GM18517 (cell line): Measurements from ENCODE around the gene MVK.
A peak's percentile ranks its signal among the peaks of the same experiment; 100 is the strongest.

Experiments
- ATAC-seq: cut with Tn5 transposase; IDR thresholded peaks from one replicate; pipeline ENCODE4 v1.9.1; 2021; ENCODE audit warnings: mild to moderate bottlenecking, moderate library complexity; ENCODE audit not compliant: unreplicated experiment

Gene MVK

DNA sequence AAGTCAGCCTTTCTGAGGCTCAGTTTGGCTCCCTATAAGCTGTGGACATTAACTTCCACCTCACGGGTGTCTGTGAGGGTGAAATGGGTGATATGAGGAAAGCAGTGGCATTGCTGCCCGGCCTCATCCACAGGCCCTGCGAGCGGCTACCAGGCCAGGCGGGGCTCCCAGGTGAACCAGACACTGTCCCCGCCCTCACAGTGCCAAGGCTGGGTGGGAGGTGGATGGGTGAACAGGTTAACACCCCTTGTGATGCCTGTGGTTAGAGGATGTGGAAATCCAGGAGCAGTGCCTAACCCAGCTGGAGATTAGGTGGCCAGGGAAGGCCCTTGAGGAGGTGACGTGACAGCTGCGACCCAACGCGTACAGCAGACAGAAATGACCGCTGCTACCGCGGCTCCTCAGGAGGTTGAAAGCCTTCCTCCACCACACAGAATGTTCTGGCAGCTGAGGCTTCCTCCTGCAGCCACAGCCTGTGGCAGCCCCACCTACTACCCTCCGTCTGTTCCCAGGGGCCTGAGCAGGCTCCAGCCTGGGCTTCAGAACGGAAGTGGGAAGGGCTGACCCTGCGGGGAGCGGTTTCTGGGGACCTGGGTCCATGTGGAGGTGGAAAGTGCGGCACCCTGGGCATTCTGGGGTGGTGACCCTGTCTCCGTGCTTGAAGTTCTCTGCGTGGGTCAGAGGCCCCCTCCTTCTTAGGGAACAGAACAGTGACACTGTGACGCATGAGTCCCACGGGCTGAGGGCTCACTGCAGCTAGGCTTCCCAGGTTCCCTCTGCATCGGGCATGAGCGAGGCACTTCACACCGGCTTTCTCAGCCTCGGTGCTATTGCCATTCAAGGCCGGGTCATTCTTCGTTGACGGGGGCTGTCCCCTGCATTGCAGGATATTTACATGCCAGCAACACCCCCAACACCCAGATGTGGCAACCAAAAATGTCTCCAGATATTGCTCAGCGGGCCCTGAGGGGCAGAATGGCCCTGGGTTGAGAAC, 10.0 kb upstream of the MVK start:
- ATAC-seq, result no peak

- no peak for ATAC-seq
Observed at GRCh38 chr12:109566424-109566823, 7.2 kb upstream of the MVK start.

DNA sequence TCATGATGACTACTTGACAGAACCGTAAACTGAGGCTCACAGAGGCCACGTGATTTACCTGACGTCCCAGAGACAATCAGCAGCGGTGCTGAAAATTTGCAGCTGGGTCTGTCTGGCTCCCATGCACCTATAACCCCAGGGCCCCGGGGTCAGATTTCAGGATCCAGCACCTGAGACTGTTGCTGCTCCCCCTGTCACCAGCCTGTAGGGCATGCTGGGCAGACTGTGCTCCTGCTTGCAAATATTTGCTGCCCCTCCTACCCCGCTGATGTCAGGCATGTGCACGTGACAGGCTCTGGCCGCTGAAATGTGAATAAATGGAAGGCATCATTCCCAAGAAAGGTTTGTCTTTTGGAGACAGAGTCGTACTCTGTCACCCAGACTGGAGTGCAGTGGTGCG, 6.3 kb upstream of the MVK start:
- ATAC-seq, result no peak

DNA sequence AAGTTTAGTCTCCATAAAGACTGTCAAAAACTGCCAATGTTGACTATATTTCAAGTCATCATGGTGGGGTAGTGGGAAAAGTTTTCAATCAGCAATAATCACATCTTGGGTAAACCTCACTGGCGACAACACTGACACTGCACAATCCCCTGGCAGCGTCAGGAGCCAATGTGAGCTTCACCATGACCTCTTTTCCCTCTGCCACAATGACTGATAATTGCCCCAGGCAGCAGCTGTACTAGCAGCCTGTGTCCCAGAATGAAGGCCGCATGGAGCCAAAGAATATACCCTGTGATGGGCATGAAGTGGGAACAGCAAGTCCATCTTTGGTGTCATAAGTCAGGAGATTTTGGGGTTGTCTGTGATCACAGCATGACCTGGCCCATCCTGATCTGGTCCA, 5.6 kb upstream of the MVK start:
- no peak for ATAC-seq

GRCh38 chr12:109568486-109568885, 5.1 kb upstream of the MVK start:
- no peak for ATAC-seq

DNA sequence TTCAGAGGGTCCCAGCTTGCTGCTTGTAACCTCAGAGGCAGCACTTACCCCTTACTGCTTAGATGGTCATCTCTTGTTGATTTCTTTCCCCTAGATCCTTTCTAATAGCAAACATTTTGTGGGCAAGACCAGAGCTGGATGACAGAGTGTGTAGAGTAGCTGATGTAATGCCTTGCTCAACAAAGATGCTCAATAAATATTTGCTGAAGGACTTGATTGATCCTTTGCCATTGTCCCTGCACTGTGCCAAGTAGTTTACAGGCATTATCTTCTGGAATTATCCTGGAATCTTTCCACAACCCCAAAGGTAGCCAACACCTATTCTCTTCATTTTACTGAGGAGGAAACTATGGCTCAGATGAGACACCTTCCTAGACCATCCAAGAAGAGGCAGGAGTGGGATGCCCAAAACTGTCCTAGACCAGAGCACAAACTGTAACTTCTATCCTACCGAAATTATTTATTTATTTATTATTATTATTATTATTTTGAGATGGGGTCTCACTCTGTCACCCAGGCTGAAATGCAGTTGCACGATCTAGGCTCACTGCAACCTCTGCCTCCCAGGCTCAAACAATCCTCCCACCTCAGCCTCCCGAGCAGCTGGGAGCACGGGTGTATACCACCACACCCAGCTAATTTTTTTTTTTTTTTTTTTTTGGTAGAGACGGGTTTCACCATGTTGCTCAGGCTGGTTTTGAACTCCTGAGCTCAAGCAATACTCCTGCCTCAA, 1.7 kb upstream of the MVK start:
- no peak for ATAC-seq

DNA sequence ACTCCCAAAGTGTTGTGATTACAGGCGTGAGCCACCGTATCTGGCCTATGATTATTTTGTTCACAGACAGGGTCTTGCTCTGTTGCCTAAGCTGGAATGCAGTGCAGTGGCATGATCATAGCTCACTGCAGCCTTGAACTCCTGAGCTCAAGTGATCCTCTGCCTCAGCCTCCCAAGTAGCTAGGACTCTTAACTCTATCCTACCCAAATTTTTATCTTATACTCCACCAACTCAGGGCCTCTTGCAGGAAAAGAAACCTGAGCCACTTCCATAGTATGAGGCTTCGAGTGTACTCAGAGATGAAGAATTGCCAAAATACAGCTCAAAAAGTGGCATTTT, 1.1 kb upstream of the MVK start:
- ATAC-seq, result no peak

GRCh38 chr12:109573914-109574244, 285 bp downstream of the MVK start:
- peak; percentile 14 for ATAC-seq

DNA sequence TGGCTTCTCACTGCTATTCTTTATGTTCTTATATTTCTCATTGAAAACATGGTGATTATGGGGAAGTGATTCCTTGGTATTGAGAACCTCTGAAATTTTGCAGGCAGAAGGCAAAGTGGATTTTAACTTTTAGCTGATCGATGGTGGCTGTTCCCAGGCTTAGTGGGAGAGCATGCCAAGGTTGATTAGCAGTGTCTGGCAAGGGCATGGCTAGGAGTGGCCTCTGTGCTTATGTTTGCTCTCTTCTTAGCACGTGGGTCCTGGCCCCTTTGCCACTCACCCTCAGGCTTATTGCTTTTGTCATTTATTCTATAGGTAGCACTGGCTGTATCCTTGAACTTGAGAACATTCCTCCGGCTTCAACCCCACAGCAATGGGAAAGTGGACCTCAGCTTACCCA, 2.1 kb downstream of the MVK start:
- ATAC-seq, result no peak

DNA sequence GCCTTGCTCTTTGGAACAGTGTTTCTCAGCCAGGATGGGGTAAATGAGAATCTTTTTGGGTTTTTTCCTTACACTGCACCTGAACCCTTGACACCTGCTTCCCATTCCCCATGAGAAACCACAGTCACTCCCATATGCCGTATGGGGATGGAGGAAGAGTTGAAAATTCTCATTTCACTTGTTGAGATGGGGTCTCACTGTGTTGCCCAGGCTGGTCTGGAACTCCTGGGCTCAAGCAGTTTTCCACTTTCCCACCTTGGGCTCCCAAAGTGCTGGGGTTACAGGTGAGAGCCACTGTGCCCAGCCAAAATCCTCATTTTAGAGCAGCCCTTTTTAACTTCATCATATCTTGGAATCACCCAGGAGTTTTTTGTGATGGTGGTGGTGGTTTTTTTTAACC, 3.7 kb downstream of the MVK start:
- no peak for ATAC-seq

- ATAC-seq, result no peak
Observed at GRCh38 chr12:109578330-109578927, 4.8 kb downstream of the MVK start.

- no peak for ATAC-seq
Observed at GRCh38 chr12:109579639-109580038, 6.0 kb downstream of the MVK start.

DNA sequence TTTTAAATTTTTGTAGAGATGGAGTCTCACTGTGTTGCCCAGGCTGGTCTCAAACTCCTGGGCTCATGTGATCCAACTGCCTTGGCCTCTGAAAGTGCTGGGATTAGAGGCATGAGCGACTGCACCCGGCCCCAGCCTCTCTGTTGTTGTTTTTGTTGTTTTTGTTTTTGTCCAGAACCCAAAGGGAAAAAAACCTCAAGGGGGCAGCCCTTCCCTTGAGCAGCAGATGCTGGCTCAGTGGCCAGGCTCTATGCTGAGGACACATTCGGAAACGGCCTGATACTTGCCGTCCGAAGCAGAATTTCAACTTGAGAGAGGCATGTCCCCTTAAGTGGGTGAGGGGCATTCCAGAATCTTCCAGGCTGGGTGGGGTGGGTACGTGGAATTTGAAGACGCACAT, 6.7 kb downstream of the MVK start:
- ATAC-seq, result no peak

GRCh38 chr12:109580684-109581333, 7.2 kb downstream of the MVK start:
- ATAC-seq, result no peak

- ATAC-seq, result no peak
Observed at GRCh38 chr12:109581334-109581691, 7.7 kb downstream of the MVK start.

DNA sequence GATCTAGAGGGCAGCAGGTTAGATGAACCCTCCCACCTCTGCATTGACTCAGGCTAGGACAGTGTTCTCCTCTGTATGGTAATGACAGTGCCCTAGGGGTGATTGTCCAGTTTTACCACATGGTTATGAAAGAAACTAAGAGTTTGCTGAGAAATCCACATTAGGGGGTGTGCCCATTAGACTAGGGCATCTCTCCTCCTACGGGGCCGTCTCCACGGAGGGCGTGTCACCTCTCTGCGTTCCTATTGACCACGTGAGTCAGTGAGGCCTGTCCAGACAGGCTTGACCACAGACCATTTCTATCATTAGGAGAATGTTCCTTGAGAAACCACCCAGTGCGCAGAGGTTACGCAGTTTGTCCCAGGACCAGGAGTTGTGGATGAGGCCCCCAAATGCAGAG, 8.3 kb downstream of the MVK start:
- ATAC-seq, result no peak

DNA sequence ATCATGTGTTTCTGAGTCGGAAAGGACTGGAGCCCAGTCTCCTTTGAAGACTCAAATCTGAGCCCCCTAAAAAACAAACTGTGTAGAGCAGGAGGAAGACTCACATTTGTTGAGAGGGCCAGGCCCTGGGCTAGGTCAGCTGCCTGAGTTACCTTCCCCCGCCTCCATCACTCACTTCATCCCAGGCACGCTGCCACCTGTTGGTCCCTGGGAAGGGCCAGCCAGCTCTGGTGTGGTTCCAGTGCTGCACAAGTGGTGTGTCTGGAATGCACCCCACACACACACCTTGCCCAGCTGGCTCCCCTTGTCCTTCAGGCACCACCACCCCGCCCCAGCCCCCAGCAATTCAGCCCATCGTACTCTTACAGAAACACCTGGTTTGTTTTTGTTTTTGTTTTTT, 9.0 kb downstream of the MVK start:
- ATAC-seq, result no peak

DNA sequence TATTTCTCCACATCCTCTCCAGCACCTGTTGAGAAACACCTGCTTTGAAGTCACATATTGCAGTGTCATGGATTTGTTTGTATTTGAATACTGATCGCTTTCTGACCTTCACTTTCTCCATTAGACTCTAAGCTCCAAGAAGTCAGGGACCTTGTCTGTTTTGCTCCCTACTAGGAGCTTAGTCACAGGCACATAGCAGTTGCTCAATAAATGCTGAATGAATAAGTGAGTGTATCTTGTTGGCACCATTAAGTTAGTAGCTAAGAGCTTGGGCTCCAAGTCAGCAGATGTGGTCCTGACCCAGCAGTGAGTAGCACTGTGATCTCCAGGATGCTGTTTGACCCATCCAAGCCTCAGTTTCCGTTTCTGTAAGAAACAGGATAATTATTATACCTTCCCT, 10.1 kb downstream of the MVK start:
- no peak for ATAC-seq

- no peak for ATAC-seq
Observed at GRCh38 chr12:109586385-109587296, 13.0 kb downstream of the MVK start.

- ATAC-seq, result no peak
Observed at GRCh38 chr12:109587921-109588320, 14.3 kb downstream of the MVK start.
